Measurements from ENCODE around the gene MRAS.

DNA sequence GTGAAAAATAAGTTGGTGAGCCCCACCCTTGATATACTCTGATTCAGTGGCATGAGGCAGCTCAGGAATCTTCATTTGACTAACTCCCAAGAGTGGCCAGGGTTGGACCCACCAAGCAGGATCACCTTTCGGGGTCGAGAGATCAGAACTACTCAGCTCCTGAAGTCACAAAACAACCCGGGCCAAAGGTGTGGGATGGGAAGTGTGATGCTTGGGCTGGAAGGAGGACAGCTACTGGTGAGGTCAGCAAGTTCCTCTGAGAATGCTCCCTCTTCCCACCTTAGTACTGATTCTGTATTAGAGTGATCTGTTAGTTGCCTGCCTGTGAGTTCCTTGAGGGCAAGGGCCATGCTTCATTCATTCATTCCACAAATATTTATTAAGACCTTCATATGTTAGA is 101.1 kb downstream of the MRAS start:
- TF ChIP-seq CBX5 (IDR thresholded peaks at IDR 0.05; ENCODE audit: low read depth, low read length) (no peak), POLR2AphosphoS5 (IDR thresholded peaks at IDR 0.05; ENCODE audit: low read depth, low read length) (no peak), RNF2 (IDR thresholded peaks at IDR 0.05; ENCODE audit: borderline replicate concordance, low read depth, low read length, missing control alignments, poor library complexity, severe bottlenecking) (no peak), FOSL1 (IDR thresholded peaks at IDR 0.05; ENCODE audit: insufficient read depth, low read depth, low read length) (no peak), POLR2A (IDR thresholded peaks at IDR 0.05; ENCODE audit: control extremely low read depth in 1 of 2, low read depth in 2 of 2, low read length in 2 of 2) (no peak), CHD1 (IDR thresholded peaks at IDR 0.05; ENCODE audit: low read depth, low read length) (no peak), SP1 (IDR thresholded peaks at IDR 0.05; ENCODE audit: low read depth, low read length) (no peak), SP2 (IDR thresholded peaks at IDR 0.05; ENCODE audit: low read length) (no peak), CBX8 (IDR thresholded peaks at IDR 0.05; ENCODE audit: borderline replicate concordance, low read depth, low read length) (no peak)
- TF ChIP-seq, protein P1, sequence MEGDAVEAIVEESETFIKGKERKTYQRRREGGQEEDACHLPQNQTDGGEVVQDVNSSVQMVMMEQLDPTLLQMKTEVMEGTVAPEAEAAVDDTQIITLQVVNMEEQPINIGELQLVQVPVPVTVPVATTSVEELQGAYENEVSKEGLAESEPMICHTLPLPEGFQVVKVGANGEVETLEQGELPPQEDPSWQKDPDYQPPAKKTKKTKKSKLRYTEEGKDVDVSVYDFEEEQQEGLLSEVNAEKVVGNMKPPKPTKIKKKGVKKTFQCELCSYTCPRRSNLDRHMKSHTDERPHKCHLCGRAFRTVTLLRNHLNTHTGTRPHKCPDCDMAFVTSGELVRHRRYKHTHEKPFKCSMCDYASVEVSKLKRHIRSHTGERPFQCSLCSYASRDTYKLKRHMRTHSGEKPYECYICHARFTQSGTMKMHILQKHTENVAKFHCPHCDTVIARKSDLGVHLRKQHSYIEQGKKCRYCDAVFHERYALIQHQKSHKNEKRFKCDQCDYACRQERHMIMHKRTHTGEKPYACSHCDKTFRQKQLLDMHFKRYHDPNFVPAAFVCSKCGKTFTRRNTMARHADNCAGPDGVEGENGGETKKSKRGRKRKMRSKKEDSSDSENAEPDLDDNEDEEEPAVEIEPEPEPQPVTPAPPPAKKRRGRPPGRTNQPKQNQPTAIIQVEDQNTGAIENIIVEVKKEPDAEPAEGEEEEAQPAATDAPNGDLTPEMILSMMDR (IDR thresholded peaks at IDR 0.05; ENCODE audit: control extremely low read depth in 1 of 3, insufficient read depth in 1 of 3, low read depth in 1 of 3, low read length in 3 of 3): no peak
- TF ChIP-seq, protein P2, sequence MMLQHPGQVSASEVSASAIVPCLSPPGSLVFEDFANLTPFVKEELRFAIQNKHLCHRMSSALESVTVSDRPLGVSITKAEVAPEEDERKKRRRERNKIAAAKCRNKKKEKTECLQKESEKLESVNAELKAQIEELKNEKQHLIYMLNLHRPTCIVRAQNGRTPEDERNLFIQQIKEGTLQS (IDR thresholded peaks at IDR 0.05; ENCODE audit: insufficient read depth, low read depth, low read length): no peak
- TF ChIP-seq, protein P3, sequence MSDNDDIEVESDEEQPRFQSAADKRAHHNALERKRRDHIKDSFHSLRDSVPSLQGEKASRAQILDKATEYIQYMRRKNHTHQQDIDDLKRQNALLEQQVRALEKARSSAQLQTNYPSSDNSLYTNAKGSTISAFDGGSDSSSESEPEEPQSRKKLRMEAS (IDR thresholded peaks at IDR 0.05): no peak
